ENCODE data around the gene RPRD1B. TPM values are rescaled to one million over a fixed set of nuclear protein-coding genes. Genes with fewer than 3 reads are reported as not detected.

The RPRD1B gene
- total RNA-seq, 4 donors from 2014 or later = 44.5 to 55.4 (median 52.4) TPM

- no peak for DNase-seq
- Histone ChIP-seq H3K27me3 (no peaks in the 10 kb centered on the region), H3K4me1 (no peaks in the 10 kb centered on the region), H3K36me3 (peaks cover 0 to 79% (median 0%) of the 10 kb centered on the region in 3 donors), H3K4me3 (no peak overlapping the region), H3K27ac (no peak overlapping the region), H3K9me3 (no peaks in the 10 kb centered on the region)
- TF ChIP-seq, protein P1, sequence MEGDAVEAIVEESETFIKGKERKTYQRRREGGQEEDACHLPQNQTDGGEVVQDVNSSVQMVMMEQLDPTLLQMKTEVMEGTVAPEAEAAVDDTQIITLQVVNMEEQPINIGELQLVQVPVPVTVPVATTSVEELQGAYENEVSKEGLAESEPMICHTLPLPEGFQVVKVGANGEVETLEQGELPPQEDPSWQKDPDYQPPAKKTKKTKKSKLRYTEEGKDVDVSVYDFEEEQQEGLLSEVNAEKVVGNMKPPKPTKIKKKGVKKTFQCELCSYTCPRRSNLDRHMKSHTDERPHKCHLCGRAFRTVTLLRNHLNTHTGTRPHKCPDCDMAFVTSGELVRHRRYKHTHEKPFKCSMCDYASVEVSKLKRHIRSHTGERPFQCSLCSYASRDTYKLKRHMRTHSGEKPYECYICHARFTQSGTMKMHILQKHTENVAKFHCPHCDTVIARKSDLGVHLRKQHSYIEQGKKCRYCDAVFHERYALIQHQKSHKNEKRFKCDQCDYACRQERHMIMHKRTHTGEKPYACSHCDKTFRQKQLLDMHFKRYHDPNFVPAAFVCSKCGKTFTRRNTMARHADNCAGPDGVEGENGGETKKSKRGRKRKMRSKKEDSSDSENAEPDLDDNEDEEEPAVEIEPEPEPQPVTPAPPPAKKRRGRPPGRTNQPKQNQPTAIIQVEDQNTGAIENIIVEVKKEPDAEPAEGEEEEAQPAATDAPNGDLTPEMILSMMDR (IDR thresholded peaks at IDR 0.05) = no peak
- TF ChIP-seq POLR2A (IDR thresholded peaks at IDR 0.05) = no peak
Measured at GRCh38 chr20:38000293-38000692, 33.3 kb upstream of the RPRD1B start.

DNA sequence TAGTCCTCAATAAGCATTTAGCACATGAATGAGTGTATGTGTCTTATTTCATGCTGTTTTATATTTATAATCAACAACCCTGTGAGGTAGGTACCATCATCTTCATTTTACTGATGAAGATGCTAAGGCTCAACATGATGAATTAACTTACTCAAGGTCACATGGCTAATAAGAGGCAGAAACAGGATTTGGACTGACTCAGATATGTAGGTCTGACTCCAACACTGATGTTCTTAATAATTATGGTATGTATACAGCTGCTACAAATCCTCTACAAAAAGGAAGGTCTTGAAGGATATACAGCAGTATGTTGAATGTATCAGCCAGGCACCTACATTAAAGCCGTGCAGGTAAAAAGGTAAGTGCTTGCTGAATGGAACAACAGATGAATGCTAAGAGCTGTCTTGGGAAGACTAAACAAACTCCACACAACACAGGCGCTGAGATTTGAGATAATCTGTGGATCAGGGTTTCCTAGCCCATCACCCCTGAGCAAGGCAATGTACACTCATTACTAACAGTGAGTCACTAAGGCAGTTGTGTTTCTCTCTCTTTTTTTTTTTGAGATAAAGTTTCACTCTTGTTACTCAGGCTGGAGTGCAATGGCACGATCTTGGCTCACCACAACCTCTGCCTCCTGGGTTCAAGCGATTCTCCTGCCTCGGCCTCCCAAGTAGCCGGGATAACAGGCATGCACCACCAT, 32.2 kb upstream of the RPRD1B start:
- no peak for TF ChIP-seq POLR2A (IDR thresholded peaks at IDR 0.05)
- TF ChIP-seq, protein P1 (IDR thresholded peaks at IDR 0.05) = no peak
- Histone ChIP-seq H3K4me3 (no peak overlapping the region), H3K27ac (no peak overlapping the region), H3K36me3 (peaks cover 0 to 69% (median 0%) of the 10 kb centered on the region in 3 donors), H3K27me3 (no peaks in the 10 kb centered on the region), H3K4me1 (no peaks in the 10 kb centered on the region), H3K9me3 (no peaks in the 10 kb centered on the region)
- no peak for DNase-seq

DNA sequence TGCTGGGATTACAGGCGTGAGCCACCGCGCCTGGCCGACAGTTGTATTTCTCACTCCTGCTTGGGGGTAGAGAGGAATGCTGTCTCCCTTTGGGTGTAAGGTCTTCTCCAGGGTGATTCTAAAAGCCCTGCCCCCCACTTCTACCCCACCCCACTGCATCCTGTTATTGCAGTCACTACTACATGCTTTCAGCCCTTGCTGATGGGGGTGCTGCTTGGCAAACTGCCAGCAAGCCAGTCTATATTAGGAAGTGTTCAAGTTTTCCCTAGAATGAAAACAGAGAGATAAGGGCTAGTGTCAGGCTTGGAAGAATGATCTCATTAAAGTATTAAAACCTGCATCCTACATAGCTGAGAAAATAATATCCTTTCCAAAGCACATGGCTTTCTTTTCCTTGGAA, 31.6 kb upstream of the RPRD1B start:
- peaks cover 0 to 62% (median 0%) of the 10 kb centered on the region in 3 donors for H3K36me3 ChIP-seq
- DNase-seq = no peak
- TF ChIP-seq, protein P1 (IDR thresholded peaks at IDR 0.05) = no peak
- no peak for TF ChIP-seq POLR2A (IDR thresholded peaks at IDR 0.05)
- H3K4me3 ChIP-seq = no peak overlapping the region
- no peaks in the 10 kb centered on the region for H3K9me3 ChIP-seq
- H3K4me1 ChIP-seq = no peaks in the 10 kb centered on the region
- no peak overlapping the region for H3K27ac ChIP-seq
- no peaks in the 10 kb centered on the region for H3K27me3 ChIP-seq

DNA sequence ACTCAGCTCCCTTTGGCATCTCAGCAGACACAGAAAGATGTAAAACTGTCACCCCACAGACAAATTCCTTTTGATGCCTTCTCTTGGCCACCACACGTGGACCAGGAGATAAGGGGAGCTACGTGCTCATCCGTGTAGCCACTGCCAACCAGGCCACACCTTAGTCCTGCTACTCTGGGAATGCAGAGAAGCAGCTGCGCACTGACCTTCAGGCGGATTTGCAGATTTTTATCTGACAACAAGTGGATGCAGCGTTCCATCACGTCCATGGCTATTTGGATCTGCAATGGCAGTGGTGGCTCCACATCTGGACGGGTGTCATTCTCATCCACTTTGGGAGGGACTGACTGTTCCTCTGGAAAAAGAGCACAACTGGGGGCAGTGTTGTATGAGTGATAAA, 31.1 kb upstream of the RPRD1B start:
- Histone ChIP-seq H3K4me3 (no peak overlapping the region), H3K36me3 (peaks cover 0 to 59% (median 0%) of the 10 kb centered on the region in 3 donors), H3K4me1 (no peaks in the 10 kb centered on the region), H3K27ac (no peak overlapping the region), H3K9me3 (no peaks in the 10 kb centered on the region), H3K27me3 (no peaks in the 10 kb centered on the region)
- TF ChIP-seq, protein P1 (IDR thresholded peaks at IDR 0.05) = no peak
- TF ChIP-seq POLR2A (IDR thresholded peaks at IDR 0.05) = no peak
- no peak for DNase-seq

DNA sequence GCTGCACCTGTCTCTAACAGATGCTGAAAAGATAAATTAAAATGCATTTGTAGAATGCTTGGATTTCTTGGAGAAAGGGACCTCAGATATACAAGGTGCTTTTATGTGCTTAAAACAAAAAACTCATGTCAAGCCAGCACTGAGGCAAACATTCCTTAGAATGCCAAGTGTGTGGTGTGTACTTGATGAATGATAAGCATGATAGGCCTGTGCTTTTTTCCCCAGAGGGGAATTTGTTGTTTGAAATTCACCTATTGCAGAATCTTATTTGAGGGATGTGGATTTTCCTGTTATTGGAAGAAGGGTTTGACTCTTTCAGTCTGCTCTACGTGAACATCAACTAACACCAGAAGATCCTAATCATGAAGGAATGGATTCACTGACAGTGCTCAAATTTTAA, 29.1 kb upstream of the RPRD1B start:
- Histone ChIP-seq H3K27me3 (no peaks in the 10 kb centered on the region), H3K9me3 (no peaks in the 10 kb centered on the region), H3K4me1 (no peaks in the 10 kb centered on the region), H3K36me3 (peaks cover 0 to 40% (median 0%) of the 10 kb centered on the region in 3 donors), H3K27ac (no peak overlapping the region), H3K4me3 (no peak overlapping the region)
- DNase-seq = no peak
- TF ChIP-seq, protein P1 (IDR thresholded peaks at IDR 0.05) = no peak
- no peak for TF ChIP-seq POLR2A (IDR thresholded peaks at IDR 0.05)

Data from Peyer's patch (tissue), 4 donors.